A549 (cell line): ENCODE results near the gene GIPR. TPM values are rescaled to one million over a fixed set of nuclear protein-coding genes. Genes with fewer than 3 reads are reported as not detected.
A peak's percentile ranks its signal among the peaks of the same experiment; 100 is the strongest.

Source experiments
- ATAC-seq, 2 experiments: fragments of 200-7000 bp in 1 of 2; fragments of >200 bp in 1 of 2; cut with Nextera tagmentation in 1 of 2; cut with Tn5 transposase in 1 of 2; 3 replicates each; pipeline versions ENCODE4 v1.8.0 to v1.9.1; 2018 to 2020; ENCODE audit warnings: mild to moderate bottlenecking in 1 of 2, moderate library complexity in 1 of 2
- CTCF ChIA-PET: fragments of 300-600 bp; sonication (Branson Sonifier 250); formaldehyde crosslinking; extraction: SDS; loops from one replicate; lab custom pipeline; 2021; ENCODE audit warnings: antibody characterized with exemption, inconsistent platforms; lab: Yijun Ruan, JAX
- POLR2A ChIA-PET: fragments of 350-600 bp; formaldehyde crosslinking; extraction: SDS; loops from one replicate; lab custom pipeline; 2021; ENCODE audit warnings: antibody characterized with exemption, inconsistent platforms; lab: Yijun Ruan, JAX
- DNase-seq, 2 experiments: peaks; one replicate each; pipeline versions ENCODE4 v3.0.0 to v3.0.0-alpha.2; 2011 to 2016; ENCODE audit warnings: low read depth in 1 of 2, low spot score in 1 of 2
- FAIRE-seq: peaks from 2 replicates; lab custom pipeline; 2011; peaks lifted over from hg19 to GRCh38; lab: Jason Lieb, UNC
- H3K27ac ChIP-seq, 2 experiments: fragments of >200 bp; sonication (Bioruptor Twin); formaldehyde crosslinking; 3 replicates each; pipeline ENCODE4 v1.5.1; 2016 to 2017
- H3K4me1 ChIP-seq: fragments of >200 bp; sonication (Bioruptor Twin); formaldehyde crosslinking; 3 replicates; pipeline ENCODE4 v1.6.1; 2016
- H3K4me2 ChIP-seq: fragments of >200 bp; sonication (Bioruptor Twin); formaldehyde crosslinking; 3 replicates; pipeline ENCODE4 v1.6.1; 2016
- H3K4me3 ChIP-seq: fragments of >200 bp; sonication (Bioruptor Twin); formaldehyde crosslinking; 3 replicates; pipeline ENCODE4 v1.5.1; 2016
- H3K9me3 ChIP-seq: fragments of >200 bp; sonication (Bioruptor Twin); formaldehyde crosslinking; 3 replicates; pipeline ENCODE4 v1.6.1; 2016
- BHLHE40 ChIP-seq: IDR thresholded peaks from 2 replicates; pipeline ENCODE4 v1.6.1; 2012; ENCODE audit warnings: low read depth, low read length, inconsistent platforms
- CEBPB ChIP-seq, 2 experiments: fragments of >200 bp in 1 of 2; sonication (Bioruptor Twin) in 1 of 2; formaldehyde crosslinking in 1 of 2; IDR thresholded peaks; 2 replicates each; pipeline ENCODE4 v1.6.1; 2012 to 2016
- CHD2 ChIP-seq: fragments of 150-350 bp; IDR thresholded peaks from 2 replicates; pipeline ENCODE4 v1.6.1; 2014; ENCODE audit warnings: low read length; ENCODE audit not compliant: partially characterized antibody
- EHF ChIP-seq: fragments of 250-450 bp; sonication (Bioruptor Pico); IDR thresholded peaks from 2 replicates; pipeline ENCODE4 v1.5.0; 2020; ENCODE audit warnings: mild to moderate bottlenecking
- EHMT2 ChIP-seq: fragments of 200-600 bp; sonication (generic); IDR thresholded peaks from 2 replicates; pipeline ENCODE4 v1.6.1; 2016; ENCODE audit warnings: antibody characterized with exemption, low read depth, mild to moderate bottlenecking, moderate library complexity
- EP300 ChIP-seq, 2 experiments: fragments of >200 bp; sonication (Bioruptor Twin); formaldehyde crosslinking; IDR thresholded peaks; 2 replicates in 1 of 2; 3 replicates in 1 of 2; pipeline ENCODE4 v1.6.1; 2016 to 2017
- ESRRA ChIP-seq: fragments of 150-350 bp; IDR thresholded peaks from 2 replicates; pipeline ENCODE4 v1.6.1; 2014; ENCODE audit warnings: mild to moderate bottlenecking, low read length, borderline replicate concordance
- FOSB ChIP-seq: fragments of 250-450 bp; sonication (Bioruptor Pico); IDR thresholded peaks from 2 replicates; pipeline ENCODE4 v1.5.0; 2020; ENCODE audit warnings: mild to moderate bottlenecking, moderate library complexity
- FOXS1 ChIP-seq: fragments of 250-450 bp; sonication (Bioruptor Pico); IDR thresholded peaks from 2 replicates; pipeline ENCODE4 v1.5.0; 2020; ENCODE audit warnings: mild to moderate bottlenecking, moderate library complexity
- HOXA7 ChIP-seq: fragments of 250-450 bp; sonication (Bioruptor Pico); IDR thresholded peaks from 2 replicates; pipeline ENCODE4 v1.5.0; 2020; ENCODE audit warnings: mild to moderate bottlenecking, moderate library complexity
- HOXB13 ChIP-seq: fragments of 250-450 bp; sonication (Bioruptor Pico); IDR thresholded peaks from 2 replicates; pipeline ENCODE4 v1.5.0; 2020; ENCODE audit warnings: low read depth, mild to moderate bottlenecking, moderate library complexity
- HOXB5 ChIP-seq: fragments of 250-450 bp; sonication (Bioruptor Pico); IDR thresholded peaks from 2 replicates; pipeline ENCODE4 v1.5.0; 2020; ENCODE audit warnings: mild to moderate bottlenecking, moderate library complexity
- JUN ChIP-seq, 2 experiments: fragments of >200 bp; sonication (Bioruptor Twin); formaldehyde crosslinking; IDR thresholded peaks; 2 replicates in 1 of 2; 3 replicates in 1 of 2; pipeline ENCODE4 v1.6.1; 2016 to 2017
- JUNB ChIP-seq: fragments of >200 bp; sonication (Bioruptor Twin); formaldehyde crosslinking; IDR thresholded peaks from 2 replicates; pipeline ENCODE4 v1.6.1; 2016
- KDM1A ChIP-seq: fragments of 200-600 bp; sonication (generic); IDR thresholded peaks from 2 replicates; pipeline ENCODE4 v1.6.1; 2016; ENCODE audit warnings: low read depth, mild to moderate bottlenecking
- MAFK ChIP-seq: fragments of 450-650 bp; IDR thresholded peaks from 2 replicates; pipeline ENCODE4 v1.6.1; 2014; ENCODE audit not compliant: partially characterized antibody
- MAZ ChIP-seq: fragments of 150-350 bp; IDR thresholded peaks from 2 replicates; pipeline ENCODE4 v1.6.1; 2014; ENCODE audit warnings: antibody characterized with exemption, low read depth, low read length, borderline replicate concordance
- MYC ChIP-seq: IDR thresholded peaks from 2 replicates; pipeline ENCODE4 v1.6.1; 2012; ENCODE audit warnings: mild to moderate bottlenecking, inconsistent platforms, low read length, improper control_type of control experiment, borderline replicate concordance
- NR3C1 ChIP-seq: fragments of >200 bp; sonication (Bioruptor Twin); formaldehyde crosslinking; IDR thresholded peaks from 3 replicates; pipeline ENCODE4 v1.6.1; 2017
- PHF8 ChIP-seq: fragments of 200-600 bp; sonication (generic); IDR thresholded peaks from 2 replicates; pipeline ENCODE4 v1.6.1; 2016; ENCODE audit warnings: low read depth, mild to moderate bottlenecking, antibody characterized with exemption, moderate library complexity, borderline replicate concordance
- RARB ChIP-seq: fragments of 250-450 bp; sonication (Bioruptor Pico); IDR thresholded peaks from 2 replicates; pipeline ENCODE4 v1.8.0; 2021; ENCODE audit warnings: mild to moderate bottlenecking, moderate library complexity
- RCOR1 ChIP-seq: fragments of 150-350 bp; IDR thresholded peaks from 2 replicates; pipeline ENCODE4 v1.6.1; 2014; ENCODE audit warnings: antibody characterized with exemption, low read length, low read depth
- RFX5 ChIP-seq: fragments of 450-650 bp; IDR thresholded peaks from 2 replicates; pipeline ENCODE4 v1.7.1; 2014; ENCODE audit warnings: antibody characterized with exemption, mild to moderate bottlenecking, moderate library complexity
- RNF2 ChIP-seq: fragments of 200-600 bp; sonication (generic); IDR thresholded peaks from 2 replicates; pipeline ENCODE4 v1.6.1; 2016; ENCODE audit warnings: low read depth, mild to moderate bottlenecking, antibody characterized with exemption, moderate library complexity, borderline replicate concordance
- SMC3 ChIP-seq: fragments of >200 bp; sonication (Bioruptor Twin); formaldehyde crosslinking; IDR thresholded peaks from 3 replicates; pipeline ENCODE4 v1.6.1; 2018; ENCODE audit warnings: inconsistent platforms
- SREBF2 ChIP-seq: fragments of 450-650 bp; IDR thresholded peaks from 2 replicates; pipeline ENCODE4 v1.6.1; 2014; ENCODE audit warnings: mild to moderate bottlenecking, moderate library complexity
- TFCP2L1 ChIP-seq: fragments of 250-450 bp; sonication (Bioruptor Pico); IDR thresholded peaks from 2 replicates; pipeline ENCODE4 v1.5.0; 2021; ENCODE audit warnings: mild to moderate bottlenecking
- ZC3H11A ChIP-seq: fragments of 450-650 bp; IDR thresholded peaks from 2 replicates; pipeline ENCODE4 v1.6.1; 2014; ENCODE audit warnings: antibody characterized with exemption, mild to moderate bottlenecking
- ZSCAN20 ChIP-seq: fragments of 250-450 bp; sonication (Bioruptor Pico); IDR thresholded peaks from 2 replicates; pipeline ENCODE4 v1.8.0; 2022; ENCODE audit warnings: mild to moderate bottlenecking, moderate library complexity
- WGBS: methylation state at CpG from one replicate; pipeline ENCODE4 v1.1.6; 2017; ENCODE audit errors: missing lambda C conversion rate; 5-methylcytosine and 5-hydroxymethylcytosine counted together
- polyA plus RNA-seq, 4 experiments: library from polyadenylated mRNA; depleted of rRNA in 3 of 4; stranded (reverse); fragments of >200 nt; fragmentation: RNase III in 1 of 4; extraction: RNeasy Plus Mini Kit Qiagen cat#74134 plus additional on column Dnase treatment in 1 of 4; gene quantifications; 2 replicates in 3 of 4; 3 replicates in 1 of 4; pipeline ENCODE4 v1.2.3, GENCODE V29; 2011 to 2017
- TF ChIP-seq, protein P1 (sequence below): fragments of 450-650 bp; IDR thresholded peaks from 2 replicates; pipeline ENCODE4 v1.6.1; 2014; ENCODE audit warnings: antibody characterized with exemption
- TF ChIP-seq, protein P2 (sequence below): fragments of 250-450 bp; sonication (Bioruptor Pico); IDR thresholded peaks from 2 replicates; pipeline ENCODE4 v1.5.0; 2020; ENCODE audit warnings: low read depth, mild to moderate bottlenecking, moderate library complexity
- TF ChIP-seq, protein P3 (sequence below): fragments of 150-350 bp; IDR thresholded peaks from 2 replicates; pipeline ENCODE4 v1.6.1; 2014; ENCODE audit warnings: low read depth, mild to moderate bottlenecking, low read length
- TF ChIP-seq, protein P4 (sequence below): fragments of 200-600 bp; sonication (generic); IDR thresholded peaks from 2 replicates; pipeline ENCODE4 v1.6.1; 2016; ENCODE audit warnings: antibody characterized with exemption, mild to moderate bottlenecking, moderate library complexity
- TF ChIP-seq, protein P5 (sequence below): fragments of >200 bp; sonication (Bioruptor Twin); formaldehyde crosslinking; IDR thresholded peaks from 3 replicates; pipeline ENCODE4 v1.6.1; 2016

The GIPR gene
- polyA plus RNA-seq, 2 of the 4 experiments (the other 2 are of a cell fraction): 1.2 to 1.4 TPM

DNA sequence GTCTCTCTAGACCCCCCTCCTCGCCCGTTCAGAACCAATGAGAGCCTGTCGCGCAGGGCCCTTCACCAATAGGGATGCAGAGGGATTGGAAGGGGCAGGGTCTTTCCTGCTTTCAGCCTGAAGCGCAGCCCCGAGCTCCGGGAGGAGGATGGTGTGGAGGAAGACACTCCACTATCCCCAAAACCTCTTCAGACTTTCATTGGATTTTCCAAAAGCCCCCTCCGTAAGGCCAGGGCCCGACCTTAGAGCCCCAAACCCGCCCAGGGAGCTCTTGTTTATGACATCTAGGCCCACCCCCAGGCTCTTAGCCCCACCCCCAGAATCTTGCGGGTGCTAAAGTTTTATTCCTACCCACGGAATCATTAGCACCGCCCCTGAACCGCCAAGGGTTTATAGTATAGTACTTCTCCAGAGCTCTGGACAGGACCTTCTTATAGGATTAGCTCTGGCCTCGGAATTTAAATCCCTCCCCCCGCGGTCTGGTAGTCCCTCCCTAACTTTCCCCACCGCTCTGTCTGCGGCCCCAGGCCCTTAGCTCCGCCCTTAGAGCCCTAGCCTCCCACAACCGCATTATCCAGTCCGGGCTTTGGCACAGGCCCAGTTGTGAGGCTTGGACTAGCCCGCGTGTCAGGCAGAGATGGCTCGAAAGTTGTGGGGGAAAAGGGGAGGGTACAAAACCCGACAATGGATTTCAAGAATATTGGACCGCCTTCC lies 22.2 kb upstream of the GIPR start:
- H3K4me1 ChIP-seq: peaks cover 31% of the 10 kb centered on the region
- peak overlapping the region; percentile 69 for H3K4me2 ChIP-seq
- FAIRE-seq (peak; percentile 56), ATAC-seq (peak; percentile 64 to 81), DNase-seq (peak; percentile 95 to 99)
- CTCF ChIA-PET: interaction anchor here (0.6 to 7.3 kb wide), 18 partner anchors 8 to 244 kb away, joined by 3 to 72 read pairs (median 4); partner anchors contain the start of gene QPCTL
- no peaks in the 10 kb centered on the region for H3K9me3 ChIP-seq
- peak overlapping the region; percentile 54 to 78 for H3K27ac ChIP-seq
- H3K4me3 ChIP-seq: peak overlapping the region; percentile 48
- POLR2A ChIA-PET: interaction anchor here (0.5 to 1.7 kb wide), 11 partner anchors 15 to 179 kb away, joined by 3 to 7 read pairs (median 4); partner anchors contain the start of genes FOSB, QPCTL and SNRPD2
- WGBS: 10% methylated on average over 27 of the region's 27 CpGs
- TF ChIP-seq JUN (IDR thresholded peaks at IDR 0.05) (no peak), FOXS1 (CRISPR knock-in tag) (no peak), MYC (no peak), EHF (CRISPR knock-in tag) (no peak), HOXB13 (CRISPR knock-in tag) (no peak), RNF2 (no peak), KDM1A (peak; percentile 71), HOXA7 (no peak), SMC3 (no peak), RARB (CRISPR knock-in tag) (no peak), PHF8 (no peak), RCOR1 (no peak), CEBPB (IDR thresholded peaks at IDR 0.05) (no peak), MAFK (no peak), FOSB (no peak), MAZ (no peak), EP300 (IDR thresholded peaks at IDR 0.05) (no peak), NR3C1 (no peak), BHLHE40 (no peak), JUNB (no peak), RFX5 (peak; percentile 57; the same call in 1 of the 2 replicates), EHMT2 (no peak), TFCP2L1 (CRISPR knock-in tag) (no peak), HOXB5 (CRISPR knock-in tag) (peak; percentile 43; the same call in 1 of the 2 replicates), ZC3H11A (no peak), CHD2 (no peak), ZSCAN20 (CRISPR knock-in tag) (no peak), SREBF2 (no peak), ESRRA (no peak)
- TF ChIP-seq, protein P1, sequence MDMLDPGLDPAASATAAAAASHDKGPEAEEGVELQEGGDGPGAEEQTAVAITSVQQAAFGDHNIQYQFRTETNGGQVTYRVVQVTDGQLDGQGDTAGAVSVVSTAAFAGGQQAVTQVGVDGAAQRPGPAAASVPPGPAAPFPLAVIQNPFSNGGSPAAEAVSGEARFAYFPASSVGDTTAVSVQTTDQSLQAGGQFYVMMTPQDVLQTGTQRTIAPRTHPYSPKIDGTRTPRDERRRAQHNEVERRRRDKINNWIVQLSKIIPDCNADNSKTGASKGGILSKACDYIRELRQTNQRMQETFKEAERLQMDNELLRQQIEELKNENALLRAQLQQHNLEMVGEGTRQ: no peak
- TF ChIP-seq, protein P2, sequence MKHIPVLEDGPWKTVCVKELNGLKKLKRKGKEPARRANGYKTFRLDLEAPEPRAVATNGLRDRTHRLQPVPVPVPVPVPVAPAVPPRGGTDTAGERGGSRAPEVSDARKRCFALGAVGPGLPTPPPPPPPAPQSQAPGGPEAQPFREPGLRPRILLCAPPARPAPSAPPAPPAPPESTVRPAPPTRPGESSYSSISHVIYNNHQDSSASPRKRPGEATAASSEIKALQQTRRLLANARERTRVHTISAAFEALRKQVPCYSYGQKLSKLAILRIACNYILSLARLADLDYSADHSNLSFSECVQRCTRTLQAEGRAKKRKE (CRISPR knock-in tag): no peak
- TF ChIP-seq, protein P3, sequence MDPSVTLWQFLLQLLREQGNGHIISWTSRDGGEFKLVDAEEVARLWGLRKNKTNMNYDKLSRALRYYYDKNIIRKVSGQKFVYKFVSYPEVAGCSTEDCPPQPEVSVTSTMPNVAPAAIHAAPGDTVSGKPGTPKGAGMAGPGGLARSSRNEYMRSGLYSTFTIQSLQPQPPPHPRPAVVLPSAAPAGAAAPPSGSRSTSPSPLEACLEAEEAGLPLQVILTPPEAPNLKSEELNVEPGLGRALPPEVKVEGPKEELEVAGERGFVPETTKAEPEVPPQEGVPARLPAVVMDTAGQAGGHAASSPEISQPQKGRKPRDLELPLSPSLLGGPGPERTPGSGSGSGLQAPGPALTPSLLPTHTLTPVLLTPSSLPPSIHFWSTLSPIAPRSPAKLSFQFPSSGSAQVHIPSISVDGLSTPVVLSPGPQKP: no peak
- TF ChIP-seq, protein P4, sequence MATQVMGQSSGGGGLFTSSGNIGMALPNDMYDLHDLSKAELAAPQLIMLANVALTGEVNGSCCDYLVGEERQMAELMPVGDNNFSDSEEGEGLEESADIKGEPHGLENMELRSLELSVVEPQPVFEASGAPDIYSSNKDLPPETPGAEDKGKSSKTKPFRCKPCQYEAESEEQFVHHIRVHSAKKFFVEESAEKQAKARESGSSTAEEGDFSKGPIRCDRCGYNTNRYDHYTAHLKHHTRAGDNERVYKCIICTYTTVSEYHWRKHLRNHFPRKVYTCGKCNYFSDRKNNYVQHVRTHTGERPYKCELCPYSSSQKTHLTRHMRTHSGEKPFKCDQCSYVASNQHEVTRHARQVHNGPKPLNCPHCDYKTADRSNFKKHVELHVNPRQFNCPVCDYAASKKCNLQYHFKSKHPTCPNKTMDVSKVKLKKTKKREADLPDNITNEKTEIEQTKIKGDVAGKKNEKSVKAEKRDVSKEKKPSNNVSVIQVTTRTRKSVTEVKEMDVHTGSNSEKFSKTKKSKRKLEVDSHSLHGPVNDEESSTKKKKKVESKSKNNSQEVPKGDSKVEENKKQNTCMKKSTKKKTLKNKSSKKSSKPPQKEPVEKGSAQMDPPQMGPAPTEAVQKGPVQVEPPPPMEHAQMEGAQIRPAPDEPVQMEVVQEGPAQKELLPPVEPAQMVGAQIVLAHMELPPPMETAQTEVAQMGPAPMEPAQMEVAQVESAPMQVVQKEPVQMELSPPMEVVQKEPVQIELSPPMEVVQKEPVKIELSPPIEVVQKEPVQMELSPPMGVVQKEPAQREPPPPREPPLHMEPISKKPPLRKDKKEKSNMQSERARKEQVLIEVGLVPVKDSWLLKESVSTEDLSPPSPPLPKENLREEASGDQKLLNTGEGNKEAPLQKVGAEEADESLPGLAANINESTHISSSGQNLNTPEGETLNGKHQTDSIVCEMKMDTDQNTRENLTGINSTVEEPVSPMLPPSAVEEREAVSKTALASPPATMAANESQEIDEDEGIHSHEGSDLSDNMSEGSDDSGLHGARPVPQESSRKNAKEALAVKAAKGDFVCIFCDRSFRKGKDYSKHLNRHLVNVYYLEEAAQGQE: peak; percentile 32; the same call in 1 of the 2 replicates
- TF ChIP-seq, protein P5, sequence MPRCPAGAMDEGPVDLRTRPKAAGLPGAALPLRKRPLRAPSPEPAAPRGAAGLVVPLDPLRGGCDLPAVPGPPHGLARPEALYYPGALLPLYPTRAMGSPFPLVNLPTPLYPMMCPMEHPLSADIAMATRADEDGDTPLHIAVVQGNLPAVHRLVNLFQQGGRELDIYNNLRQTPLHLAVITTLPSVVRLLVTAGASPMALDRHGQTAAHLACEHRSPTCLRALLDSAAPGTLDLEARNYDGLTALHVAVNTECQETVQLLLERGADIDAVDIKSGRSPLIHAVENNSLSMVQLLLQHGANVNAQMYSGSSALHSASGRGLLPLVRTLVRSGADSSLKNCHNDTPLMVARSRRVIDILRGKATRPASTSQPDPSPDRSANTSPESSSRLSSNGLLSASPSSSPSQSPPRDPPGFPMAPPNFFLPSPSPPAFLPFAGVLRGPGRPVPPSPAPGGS: no peak
